A549 (cell line): Measurements from ENCODE around the gene ZNF33B. TPM values are rescaled to one million over a fixed set of nuclear protein-coding genes. Genes with fewer than 3 reads are reported as not detected.

Source experiments
- ATAC-seq, 2 experiments: fragments of 200-7000 bp in 1 of 2; fragments of >200 bp in 1 of 2; cut with Nextera tagmentation in 1 of 2; cut with Tn5 transposase in 1 of 2; 3 replicates each; pipeline versions ENCODE4 v1.8.0 to v1.9.1; 2018 to 2020; ENCODE audit warnings: mild to moderate bottlenecking in 1 of 2, moderate library complexity in 1 of 2
- CTCF ChIA-PET: fragments of 300-600 bp; sonication (Branson Sonifier 250); formaldehyde crosslinking; extraction: SDS; loops from one replicate; lab custom pipeline; 2021; ENCODE audit warnings: antibody characterized with exemption, inconsistent platforms; lab: Yijun Ruan, JAX
- POLR2A ChIA-PET: fragments of 350-600 bp; formaldehyde crosslinking; extraction: SDS; loops from one replicate; lab custom pipeline; 2021; ENCODE audit warnings: antibody characterized with exemption, inconsistent platforms; lab: Yijun Ruan, JAX
- DNase-seq, 2 experiments: peaks; one replicate each; pipeline versions ENCODE4 v3.0.0 to v3.0.0-alpha.2; 2011 to 2016; ENCODE audit warnings: low read depth in 1 of 2, low spot score in 1 of 2
- FAIRE-seq: peaks from 2 replicates; lab custom pipeline; 2011; peaks lifted over from hg19 to GRCh38; lab: Jason Lieb, UNC
- H3K27ac ChIP-seq, 2 experiments: fragments of >200 bp; sonication (Bioruptor Twin); formaldehyde crosslinking; 3 replicates each; pipeline ENCODE4 v1.5.1; 2016 to 2017
- H3K4me1 ChIP-seq: fragments of >200 bp; sonication (Bioruptor Twin); formaldehyde crosslinking; 3 replicates; pipeline ENCODE4 v1.6.1; 2016
- H3K4me2 ChIP-seq: fragments of >200 bp; sonication (Bioruptor Twin); formaldehyde crosslinking; 3 replicates; pipeline ENCODE4 v1.6.1; 2016
- H3K4me3 ChIP-seq: fragments of >200 bp; sonication (Bioruptor Twin); formaldehyde crosslinking; 3 replicates; pipeline ENCODE4 v1.5.1; 2016
- H3K9me3 ChIP-seq: fragments of >200 bp; sonication (Bioruptor Twin); formaldehyde crosslinking; 3 replicates; pipeline ENCODE4 v1.6.1; 2016
- BHLHE40 ChIP-seq: IDR thresholded peaks from 2 replicates; pipeline ENCODE4 v1.6.1; 2012; ENCODE audit warnings: low read depth, low read length, inconsistent platforms
- CEBPB ChIP-seq, 2 experiments: fragments of >200 bp in 1 of 2; sonication (Bioruptor Twin) in 1 of 2; formaldehyde crosslinking in 1 of 2; IDR thresholded peaks; 2 replicates each; pipeline ENCODE4 v1.6.1; 2012 to 2016
- EHMT2 ChIP-seq: fragments of 200-600 bp; sonication (generic); IDR thresholded peaks from 2 replicates; pipeline ENCODE4 v1.6.1; 2016; ENCODE audit warnings: antibody characterized with exemption, low read depth, mild to moderate bottlenecking, moderate library complexity
- ESRRA ChIP-seq: fragments of 150-350 bp; IDR thresholded peaks from 2 replicates; pipeline ENCODE4 v1.6.1; 2014; ENCODE audit warnings: mild to moderate bottlenecking, low read length, borderline replicate concordance
- FOSL2 ChIP-seq, 2 experiments: fragments of 450-650 bp in 1 of 2; fragments of >200 bp in 1 of 2; sonication (Bioruptor Twin) in 1 of 2; formaldehyde crosslinking; IDR thresholded peaks; 2 replicates each; pipeline versions ENCODE4 v1.5.0 to v1.6.1; 2016 to 2020; ENCODE audit warnings: mild to moderate bottlenecking in 1 of 2, moderate library complexity in 1 of 2
- HEYL ChIP-seq: fragments of 250-450 bp; sonication (Bioruptor Pico); IDR thresholded peaks from 2 replicates; pipeline ENCODE4 v1.8.0; 2021; ENCODE audit warnings: mild to moderate bottlenecking, moderate library complexity
- HMGXB4 ChIP-seq: fragments of 250-450 bp; sonication (Bioruptor Pico); IDR thresholded peaks from 2 replicates; pipeline ENCODE4 v1.5.0; 2021; ENCODE audit warnings: mild to moderate bottlenecking, moderate library complexity, borderline replicate concordance
- HOXA7 ChIP-seq: fragments of 250-450 bp; sonication (Bioruptor Pico); IDR thresholded peaks from 2 replicates; pipeline ENCODE4 v1.5.0; 2020; ENCODE audit warnings: mild to moderate bottlenecking, moderate library complexity
- HOXB13 ChIP-seq: fragments of 250-450 bp; sonication (Bioruptor Pico); IDR thresholded peaks from 2 replicates; pipeline ENCODE4 v1.5.0; 2020; ENCODE audit warnings: low read depth, mild to moderate bottlenecking, moderate library complexity
- HOXB5 ChIP-seq: fragments of 250-450 bp; sonication (Bioruptor Pico); IDR thresholded peaks from 2 replicates; pipeline ENCODE4 v1.5.0; 2020; ENCODE audit warnings: mild to moderate bottlenecking, moderate library complexity
- MAX ChIP-seq: IDR thresholded peaks from 2 replicates; pipeline ENCODE4 v1.6.1; 2012
- NFE2L2 ChIP-seq: fragments of 150-350 bp; conservative IDR thresholded peaks from 2 replicates; pipeline ENCODE4 v1.6.1; 2014; ENCODE audit warnings: low read length
- RCOR1 ChIP-seq: fragments of 150-350 bp; IDR thresholded peaks from 2 replicates; pipeline ENCODE4 v1.6.1; 2014; ENCODE audit warnings: antibody characterized with exemption, low read length, low read depth
- RNF2 ChIP-seq: fragments of 200-600 bp; sonication (generic); IDR thresholded peaks from 2 replicates; pipeline ENCODE4 v1.6.1; 2016; ENCODE audit warnings: low read depth, mild to moderate bottlenecking, antibody characterized with exemption, moderate library complexity, borderline replicate concordance
- SMC3 ChIP-seq: fragments of >200 bp; sonication (Bioruptor Twin); formaldehyde crosslinking; IDR thresholded peaks from 3 replicates; pipeline ENCODE4 v1.6.1; 2018; ENCODE audit warnings: inconsistent platforms
- SREBF2 ChIP-seq: fragments of 450-650 bp; IDR thresholded peaks from 2 replicates; pipeline ENCODE4 v1.6.1; 2014; ENCODE audit warnings: mild to moderate bottlenecking, moderate library complexity
- TP53 ChIP-seq: fragments of 250-450 bp; sonication (Bioruptor Pico); IDR thresholded peaks from 2 replicates; pipeline ENCODE4 v1.5.0; 2021; ENCODE audit warnings: mild to moderate bottlenecking, moderate library complexity
- ZC3H11A ChIP-seq: fragments of 450-650 bp; IDR thresholded peaks from 2 replicates; pipeline ENCODE4 v1.6.1; 2014; ENCODE audit warnings: antibody characterized with exemption, mild to moderate bottlenecking
- ZNF302 ChIP-seq: fragments of 250-450 bp; sonication (Bioruptor Pico); IDR thresholded peaks from 2 replicates; pipeline ENCODE4 v1.9.0; 2021; ENCODE audit warnings: inconsistent platforms, mild to moderate bottlenecking, moderate library complexity
- WGBS: methylation state at CpG from one replicate; pipeline ENCODE4 v1.1.6; 2017; ENCODE audit errors: missing lambda C conversion rate; 5-methylcytosine and 5-hydroxymethylcytosine counted together
- polyA plus RNA-seq, 4 experiments: library from polyadenylated mRNA; depleted of rRNA in 3 of 4; stranded (reverse); fragments of >200 nt; fragmentation: RNase III in 1 of 4; extraction: RNeasy Plus Mini Kit Qiagen cat#74134 plus additional on column Dnase treatment in 1 of 4; gene quantifications; 2 replicates in 3 of 4; 3 replicates in 1 of 4; pipeline ENCODE4 v1.2.3, GENCODE V29; 2011 to 2017
- TF ChIP-seq, protein P1 (sequence below): IDR thresholded peaks from 2 replicates; pipeline ENCODE4 v1.6.1; 2012; ENCODE audit warnings: low read depth, borderline replicate concordance
- TF ChIP-seq, protein P2 (sequence below): fragments of 250-450 bp; sonication (Bioruptor Pico); IDR thresholded peaks from 2 replicates; pipeline ENCODE4 v1.5.0; 2020; ENCODE audit warnings: low read depth, mild to moderate bottlenecking, moderate library complexity

Gene ZNF33B
- polyA plus RNA-seq, 2 of the 4 experiments (the other 2 are of a cell fraction): 10.7 to 12.4 TPM

DNA sequence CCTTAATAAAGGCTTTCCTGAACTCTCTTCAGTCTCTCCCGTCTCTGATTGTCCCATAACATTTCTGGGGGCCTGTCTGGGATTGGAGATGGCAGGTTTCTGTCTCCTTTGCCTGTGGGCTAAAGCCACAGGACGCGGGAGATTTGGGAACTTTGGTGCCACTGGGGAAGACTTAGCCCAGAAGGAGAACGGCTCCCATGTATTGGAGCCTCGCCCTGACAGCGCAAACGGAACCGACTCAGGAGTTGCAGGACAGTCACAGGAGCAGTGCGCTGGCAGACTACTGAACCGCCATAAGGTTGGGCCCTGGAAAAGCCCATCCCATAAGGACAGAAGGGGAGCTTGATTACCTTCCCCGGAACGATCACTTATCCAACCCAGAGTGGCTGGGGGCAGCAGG lies 7.1 kb upstream of the ZNF33B start:
- H3K4me3 ChIP-seq: no peak overlapping the region
- H3K4me1 ChIP-seq: no peaks in the 10 kb centered on the region
- TF ChIP-seq HEYL (CRISPR knock-in tag) (no peak), RCOR1 (no peak), HOXB5 (no peak), TP53 (CRISPR knock-in tag) (no peak), RNF2 (no peak), ZC3H11A (no peak), SREBF2 (no peak), HOXB13 (CRISPR knock-in tag) (no peak), HMGXB4 (CRISPR knock-in tag) (no peak), ESRRA (no peak), SMC3 (no peak), NFE2L2 (no peak), CEBPB (IDR thresholded peaks at IDR 0.05) (no peak), FOSL2 (IDR thresholded peaks at IDR 0.05) (no peak), FOSL2 (CRISPR knock-in tag; IDR thresholded peaks at IDR 0.05) (no peak), BHLHE40 (no peak)
- TF ChIP-seq, protein P1, sequence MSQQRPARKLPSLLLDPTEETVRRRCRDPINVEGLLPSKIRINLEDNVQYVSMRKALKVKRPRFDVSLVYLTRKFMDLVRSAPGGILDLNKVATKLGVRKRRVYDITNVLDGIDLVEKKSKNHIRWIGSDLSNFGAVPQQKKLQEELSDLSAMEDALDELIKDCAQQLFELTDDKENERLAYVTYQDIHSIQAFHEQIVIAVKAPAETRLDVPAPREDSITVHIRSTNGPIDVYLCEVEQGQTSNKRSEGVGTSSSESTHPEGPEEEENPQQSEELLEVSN: no peak
- WGBS: 56% methylated on average over 5 of the region's 12 CpGs
- H3K9me3 ChIP-seq: no peaks in the 10 kb centered on the region
- ATAC-seq (no peak), DNase-seq (no peak), FAIRE-seq (no peak)
- H3K27ac ChIP-seq: no peak overlapping the region
- POLR2A ChIA-PET: no interaction called here
- CTCF ChIA-PET: no interaction called here
- no peak overlapping the region for H3K4me2 ChIP-seq

- no peaks in the 10 kb centered on the region for H3K4me1 ChIP-seq
- FAIRE-seq (no peak), ATAC-seq (no peak), DNase-seq (no peak)
- H3K9me3 ChIP-seq: no peaks in the 10 kb centered on the region
- H3K4me3 ChIP-seq: no peak overlapping the region
- ChIA-PET POLR2A (no interaction called here), CTCF (no interaction called here)
- TF ChIP-seq, protein P2, sequence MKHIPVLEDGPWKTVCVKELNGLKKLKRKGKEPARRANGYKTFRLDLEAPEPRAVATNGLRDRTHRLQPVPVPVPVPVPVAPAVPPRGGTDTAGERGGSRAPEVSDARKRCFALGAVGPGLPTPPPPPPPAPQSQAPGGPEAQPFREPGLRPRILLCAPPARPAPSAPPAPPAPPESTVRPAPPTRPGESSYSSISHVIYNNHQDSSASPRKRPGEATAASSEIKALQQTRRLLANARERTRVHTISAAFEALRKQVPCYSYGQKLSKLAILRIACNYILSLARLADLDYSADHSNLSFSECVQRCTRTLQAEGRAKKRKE (CRISPR knock-in tag): no peak
- H3K4me2 ChIP-seq: no peak overlapping the region
- no peak overlapping the region for H3K27ac ChIP-seq
- 27% methylated on average over 4 of the region's 4 CpGs for WGBS
Measured at GRCh38 chr10:42645103-42645502, 6.7 kb upstream of the ZNF33B start.

GRCh38 chr10:42640610-42641229 lies 2.4 kb upstream of the ZNF33B start:
- no peak overlapping the region; the same call in 2 of the 3 replicates for H3K4me2 ChIP-seq
- H3K27ac ChIP-seq: no peak overlapping the region
- CTCF ChIA-PET: no interaction called here
- TF ChIP-seq EHMT2 (no peak), HOXA7 (CRISPR knock-in tag) (no peak), ZNF302 (CRISPR knock-in tag) (no peak), MAX (no peak)
- whole genome bisulfite sequencing: 62% methylated on average over 8 of the region's 8 CpGs
- no peak overlapping the region for H3K4me3 ChIP-seq
- FAIRE-seq (no peak), ATAC-seq (no peak), DNase-seq (peak in 1 of 2 experiments; percentile 54)
- POLR2A ChIA-PET: no interaction called here
- H3K9me3 ChIP-seq: no peaks in the 10 kb centered on the region
- H3K4me1 ChIP-seq: peaks cover 8% of the 10 kb centered on the region; the same call in 1 of the 3 replicates
